H1 (cell line): Measurements from ENCODE around the gene TEN1.

Source experiments
- CREB1 ChIP-seq: IDR thresholded peaks from 2 replicates; pipeline ENCODE4 v1.6.1; 2012; ENCODE audit warnings: inconsistent platforms
- EP300 ChIP-seq, 2 experiments: IDR thresholded peaks; 1 replicate in 1 of 2; 2 replicates in 1 of 2; pipeline ENCODE4 v1.6.1; 2011 to 2012; ENCODE audit warnings: low read depth in 2 of 2, low read length in 2 of 2, mild to moderate bottlenecking in 2 of 2, borderline replicate concordance in 1 of 2, inconsistent platforms in 1 of 2, moderate library complexity in 1 of 2
- EZH2 ChIP-seq: fragments of 200-600 bp; sonication (generic); IDR thresholded peaks from 2 replicates; pipeline ENCODE4 v1.7.1; 2012; ENCODE audit warnings: low read depth, mild to moderate bottlenecking, moderate library complexity, low read length, inconsistent platforms; ENCODE audit not compliant: severe bottlenecking
- NANOG ChIP-seq: IDR thresholded peaks from 2 replicates; pipeline ENCODE4 v1.6.1; 2011; ENCODE audit warnings: low read length, low read depth, mild to moderate bottlenecking, inconsistent platforms; ENCODE audit not compliant: insufficient read depth, poor library complexity, severe bottlenecking
- POLR2A ChIP-seq, 2 experiments: IDR thresholded peaks; 1 replicate in 1 of 2; 2 replicates in 1 of 2; pipeline ENCODE4 v1.6.1; 2011; ENCODE audit warnings: low read depth in 2 of 2, low read length in 2 of 2, mild to moderate bottlenecking in 2 of 2; ENCODE audit errors: control extremely low read depth in 1 of 2
- POLR2AphosphoS5 ChIP-seq: IDR thresholded peaks from 2 replicates; pipeline ENCODE4 v1.6.1; 2011; ENCODE audit warnings: low read depth, low read length
- RAD21 ChIP-seq, 2 experiments: IDR thresholded peaks in 1 of 2; conservative IDR thresholded peaks in 1 of 2; 2 replicates each; pipeline ENCODE4 v1.6.1; 2011; ENCODE audit warnings: low read depth in 2 of 2, low read length in 2 of 2, improper control_type of control experiment in 1 of 2, inconsistent platforms in 1 of 2, mild to moderate bottlenecking in 1 of 2, moderate library complexity in 1 of 2
- TBP ChIP-seq: IDR thresholded peaks from 2 replicates; pipeline ENCODE4 v1.6.1; 2011; ENCODE audit warnings: low read depth, low read length, improper control_type of control experiment
- TEAD4 ChIP-seq: IDR thresholded peaks from 2 replicates; pipeline ENCODE4 v1.6.1; 2012; ENCODE audit warnings: low read depth, low read length, inconsistent platforms, mixed read lengths
- USF2 ChIP-seq: IDR thresholded peaks from 2 replicates; pipeline ENCODE4 v1.6.1; 2011; ENCODE audit warnings: low read length, improper control_type of control experiment
- ZNF274 ChIP-seq: IDR thresholded peaks from 2 replicates; pipeline ENCODE4 v1.7.0; 2012; ENCODE audit warnings: low read length, borderline replicate concordance; ENCODE audit errors: extremely low read depth
- TF ChIP-seq, protein P1 (sequence below), 3 experiments: IDR thresholded peaks; 1 replicate in 2 of 3; 2 replicates in 1 of 3; pipeline versions ENCODE4 v1.5.1 to v1.6.1; 2011; ENCODE audit warnings: low read length in 3 of 3, mild to moderate bottlenecking in 3 of 3, inconsistent platforms in 2 of 3, low read depth in 1 of 3, moderate library complexity in 1 of 3; ENCODE audit not compliant: insufficient read depth in 1 of 3; ENCODE audit errors: control extremely low read depth in 1 of 3

- TF ChIP-seq EZH2, result no peak
- no peak for TF ChIP-seq POLR2A (IDR thresholded peaks at IDR 0.05; ENCODE audit: control extremely low read depth in 1 of 2, low read depth in 2 of 2, low read length in 2 of 2)
- TF ChIP-seq, protein P1, sequence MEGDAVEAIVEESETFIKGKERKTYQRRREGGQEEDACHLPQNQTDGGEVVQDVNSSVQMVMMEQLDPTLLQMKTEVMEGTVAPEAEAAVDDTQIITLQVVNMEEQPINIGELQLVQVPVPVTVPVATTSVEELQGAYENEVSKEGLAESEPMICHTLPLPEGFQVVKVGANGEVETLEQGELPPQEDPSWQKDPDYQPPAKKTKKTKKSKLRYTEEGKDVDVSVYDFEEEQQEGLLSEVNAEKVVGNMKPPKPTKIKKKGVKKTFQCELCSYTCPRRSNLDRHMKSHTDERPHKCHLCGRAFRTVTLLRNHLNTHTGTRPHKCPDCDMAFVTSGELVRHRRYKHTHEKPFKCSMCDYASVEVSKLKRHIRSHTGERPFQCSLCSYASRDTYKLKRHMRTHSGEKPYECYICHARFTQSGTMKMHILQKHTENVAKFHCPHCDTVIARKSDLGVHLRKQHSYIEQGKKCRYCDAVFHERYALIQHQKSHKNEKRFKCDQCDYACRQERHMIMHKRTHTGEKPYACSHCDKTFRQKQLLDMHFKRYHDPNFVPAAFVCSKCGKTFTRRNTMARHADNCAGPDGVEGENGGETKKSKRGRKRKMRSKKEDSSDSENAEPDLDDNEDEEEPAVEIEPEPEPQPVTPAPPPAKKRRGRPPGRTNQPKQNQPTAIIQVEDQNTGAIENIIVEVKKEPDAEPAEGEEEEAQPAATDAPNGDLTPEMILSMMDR (IDR thresholded peaks at IDR 0.05; ENCODE audit: control extremely low read depth in 1 of 3, insufficient read depth in 1 of 3, low read depth in 1 of 3, low read length in 3 of 3), result no peak
- no peak for TF ChIP-seq CREB1
- no peak for TF ChIP-seq NANOG
- no peak for TF ChIP-seq EP300 (IDR thresholded peaks at IDR 0.05; ENCODE audit: borderline replicate concordance in 1 of 2, low read depth in 2 of 2, low read length in 2 of 2)
- TF ChIP-seq RAD21 (IDR thresholded peaks at IDR 0.05 in 1 of 2, conservative IDR thresholded peaks at IDR 0.05 in 1 of 2; ENCODE audit: low read depth in 2 of 2, low read length in 2 of 2), result no peak
- no peak for TF ChIP-seq POLR2AphosphoS5
- TF ChIP-seq USF2, result no peak
- no peak for TF ChIP-seq ZNF274
- no peak for TF ChIP-seq TEAD4
- TF ChIP-seq TBP, result no peak
These were observed 39.8 kb downstream of the TEN1 start for GRCh38 chr17:76018801-76019200.
